ENCODE measurements around the gene CTNNA3. TPM values are rescaled to one million over a fixed set of nuclear protein-coding genes. Genes with fewer than 3 reads are reported as not detected.

CTNNA3 gene
- total and polyA plus RNA-seq, 3 donors from 2014 or later, result 17.8 to 19.4 (median 18.3) TPM

DNA sequence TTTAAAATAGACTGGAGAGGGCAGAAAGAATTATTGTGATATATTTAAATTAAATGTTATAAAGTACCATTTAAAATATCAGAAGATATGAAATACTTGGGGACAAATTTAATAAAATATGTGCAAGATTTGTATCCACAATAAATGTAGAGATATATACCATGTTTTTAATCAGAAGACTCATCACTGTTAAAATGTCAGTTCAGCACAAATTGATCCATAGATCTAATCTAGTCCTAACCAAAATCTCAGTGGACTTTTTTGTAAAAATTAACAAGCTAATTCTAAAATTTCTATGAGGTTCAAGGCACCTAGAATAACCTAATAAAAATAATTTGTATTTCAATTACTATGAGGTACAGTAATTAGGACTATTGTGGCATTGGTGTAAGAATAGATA, 96.4 kb downstream of the CTNNA3 start:
- H3K9me3 ChIP-seq, result no peaks in the 10 kb centered on the region
- H3K4me3 ChIP-seq, result no peak overlapping the region
- no peaks in the 10 kb centered on the region for H3K27me3 ChIP-seq
- intact Hi-C loops (cut with DNase I; ENCODE audit: low total_unique reads), result no loop called here
- TF ChIP-seq POLR2A (IDR thresholded peaks at IDR 0.05), result no peak
- no peak for TF ChIP-seq CTCF (IDR thresholded peaks at IDR 0.05)
- H3K4me1 ChIP-seq, result no peaks in the 10 kb centered on the region
- H3K36me3 ChIP-seq (ENCODE audit: low read depth, missing control alignments), result no peaks in the 10 kb centered on the region
- DNase-seq, result no peak
- no peak overlapping the region for H3K27ac ChIP-seq

DNA sequence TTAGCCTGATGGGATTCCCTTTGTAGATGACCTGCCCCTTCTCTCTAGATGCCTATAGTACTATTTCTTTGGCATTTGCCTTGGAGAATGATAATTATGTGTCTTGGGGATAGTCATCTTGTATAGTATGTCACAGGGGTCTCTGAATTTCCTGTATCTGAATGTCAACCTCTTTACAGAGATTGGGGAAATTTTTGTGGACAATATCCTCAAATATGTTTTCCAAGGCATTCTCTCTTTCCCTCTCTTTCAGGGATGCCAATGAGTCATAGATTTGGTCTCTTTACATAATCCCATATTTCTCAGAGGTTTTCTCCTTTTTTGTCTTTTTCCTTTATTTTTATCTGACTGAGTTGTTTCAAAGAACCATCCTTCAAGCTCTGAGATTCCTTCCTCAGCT, 99.4 kb downstream of the CTNNA3 start:
- intact Hi-C loops (cut with DNase I; ENCODE audit: low total_unique reads), result no loop called here

DNA sequence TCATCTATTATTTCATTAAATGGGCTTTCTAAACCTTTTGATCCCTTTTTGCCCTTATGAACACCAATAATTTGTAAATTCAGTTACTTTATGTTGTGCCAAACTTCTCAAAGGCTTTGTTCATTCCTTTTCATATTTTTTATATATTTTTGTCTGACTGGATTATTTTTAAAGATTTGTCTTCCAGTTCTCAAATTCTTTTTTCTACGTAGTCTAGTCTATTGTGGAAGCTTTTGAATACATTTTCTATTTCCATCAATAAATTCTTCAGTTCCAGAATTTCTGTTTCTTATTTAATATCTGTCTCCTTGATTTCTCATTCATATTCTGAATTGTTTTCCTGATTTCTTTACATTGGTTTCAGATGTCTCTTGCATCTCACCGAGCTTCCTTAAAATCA, 108.2 kb downstream of the CTNNA3 start:
- Histone ChIP-seq H3K4me1 (no peaks in the 10 kb centered on the region), H3K27me3 (no peaks in the 10 kb centered on the region), H3K36me3 (ENCODE audit: low read depth, missing control alignments) (no peaks in the 10 kb centered on the region), H3K27ac (no peak overlapping the region), H3K9me3 (no peaks in the 10 kb centered on the region), H3K4me3 (no peak overlapping the region)
- intact Hi-C loops (cut with DNase I; ENCODE audit: low total_unique reads), result no loop called here
- DNase-seq, result no peak
- TF ChIP-seq POLR2A (IDR thresholded peaks at IDR 0.05) (no peak), CTCF (IDR thresholded peaks at IDR 0.05) (no peak)
- 90 to 93% methylated on average over 2 of the region's 2 CpGs for WGBS, 2 donors

More for the DNA sequence above, 99.4 kb downstream of the CTNNA3 start:
- no peaks in the 10 kb centered on the region for H3K27me3 ChIP-seq
- H3K4me3 ChIP-seq, result no peak overlapping the region
- no peaks in the 10 kb centered on the region for H3K36me3 ChIP-seq (ENCODE audit: low read depth, missing control alignments)
- DNase-seq, result no peak
- no peaks in the 10 kb centered on the region for H3K4me1 ChIP-seq
- TF ChIP-seq CTCF (IDR thresholded peaks at IDR 0.05) (no peak), POLR2A (IDR thresholded peaks at IDR 0.05) (no peak)
- no peaks in the 10 kb centered on the region for H3K9me3 ChIP-seq
- no peak overlapping the region for H3K27ac ChIP-seq

GRCh38 chr10:67575532-67575931, 120.5 kb downstream of the CTNNA3 start:
- no peaks in the 10 kb centered on the region for H3K9me3 ChIP-seq
- no peaks in the 10 kb centered on the region for H3K36me3 ChIP-seq (ENCODE audit: low read depth, missing control alignments)
- DNase-seq, result no peak
- H3K27me3 ChIP-seq, result no peaks in the 10 kb centered on the region
- H3K4me1 ChIP-seq, result no peaks in the 10 kb centered on the region
- H3K4me3 ChIP-seq, result no peak overlapping the region
- intact Hi-C loops (cut with DNase I; ENCODE audit: low total_unique reads), result no loop called here
- TF ChIP-seq POLR2A (IDR thresholded peaks at IDR 0.05) (no peak), CTCF (IDR thresholded peaks at IDR 0.05) (no peak)
- 65 to 88% methylated on average over 1 of the region's 1 CpG for WGBS, 2 donors
- H3K27ac ChIP-seq, result no peak overlapping the region

- H3K36me3 ChIP-seq (ENCODE audit: low read depth, missing control alignments), result no peaks in the 10 kb centered on the region
- no peaks in the 10 kb centered on the region for H3K4me1 ChIP-seq
- H3K27me3 ChIP-seq, result no peaks in the 10 kb centered on the region
- intact Hi-C loops (cut with DNase I; ENCODE audit: low total_unique reads), result no loop called here
- TF ChIP-seq POLR2A (IDR thresholded peaks at IDR 0.05), result no peak
- TF ChIP-seq CTCF (IDR thresholded peaks at IDR 0.05), result no peak
- H3K27ac ChIP-seq, result no peak overlapping the region
- no peaks in the 10 kb centered on the region for H3K9me3 ChIP-seq
- H3K4me3 ChIP-seq, result no peak overlapping the region
- 82 to 84% methylated on average over 1 of the region's 1 CpG for WGBS, 2 donors
- DNase-seq, result no peak
These were observed 122.5 kb downstream of the CTNNA3 start for GRCh38 chr10:67573484-67573883.

Data from testis (tissue), 3 donors.